ENCODE measurements around the gene MAP3K13.

DNA sequence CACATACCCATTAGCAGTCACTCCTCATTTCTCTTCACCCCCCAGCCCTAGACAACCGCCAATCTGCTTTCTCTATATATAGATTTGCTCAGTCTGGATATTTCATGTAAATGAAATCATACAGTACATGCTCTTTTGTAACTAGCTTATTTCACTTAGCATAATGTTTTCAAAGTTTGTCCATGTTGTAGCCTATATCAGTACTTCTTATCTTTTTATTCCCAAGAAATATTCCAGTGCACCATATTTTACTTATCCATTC is 3.1 kb downstream of the MAP3K13 start:
- TF ChIP-seq, protein P1, sequence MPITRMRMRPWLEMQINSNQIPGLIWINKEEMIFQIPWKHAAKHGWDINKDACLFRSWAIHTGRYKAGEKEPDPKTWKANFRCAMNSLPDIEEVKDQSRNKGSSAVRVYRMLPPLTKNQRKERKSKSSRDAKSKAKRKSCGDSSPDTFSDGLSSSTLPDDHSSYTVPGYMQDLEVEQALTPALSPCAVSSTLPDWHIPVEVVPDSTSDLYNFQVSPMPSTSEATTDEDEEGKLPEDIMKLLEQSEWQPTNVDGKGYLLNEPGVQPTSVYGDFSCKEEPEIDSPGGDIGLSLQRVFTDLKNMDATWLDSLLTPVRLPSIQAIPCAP (CRISPR knock-in tag; IDR thresholded peaks at IDR 0.05; ENCODE audit: low read depth), result no peak
- TF ChIP-seq TARDBP (CRISPR knock-in tag; IDR thresholded peaks at IDR 0.05) (no peak), ZNF24 (IDR thresholded peaks at IDR 0.05) (no peak), EZH2 (conservative IDR thresholded peaks at IDR 0.05; ENCODE audit: low read depth, low read length) (no peak), PAX8 (CRISPR knock-in tag; IDR thresholded peaks at IDR 0.05; ENCODE audit: borderline replicate concordance) (no peak), HNRNPK (IDR thresholded peaks at IDR 0.05; ENCODE audit: low read depth, low read length, poor library complexity, severe bottlenecking) (no peak), U2AF2 (IDR thresholded peaks at IDR 0.05; ENCODE audit: low read depth, low read length) (no peak), ARNT (IDR thresholded peaks at IDR 0.05) (no peak), ZNF350 (CRISPR knock-in tag; IDR thresholded peaks at IDR 0.05; ENCODE audit: borderline replicate concordance, low read depth) (no peak), ATF7 (IDR thresholded peaks at IDR 0.05) (no peak), ATF7 (CRISPR knock-in tag; IDR thresholded peaks at IDR 0.05) (no peak), ZNF547 (CRISPR knock-in tag; IDR thresholded peaks at IDR 0.05) (no peak), POLR2G (IDR thresholded peaks at IDR 0.05; ENCODE audit: low read depth, low read length) (no peak)
- TF ChIP-seq, protein P2, sequence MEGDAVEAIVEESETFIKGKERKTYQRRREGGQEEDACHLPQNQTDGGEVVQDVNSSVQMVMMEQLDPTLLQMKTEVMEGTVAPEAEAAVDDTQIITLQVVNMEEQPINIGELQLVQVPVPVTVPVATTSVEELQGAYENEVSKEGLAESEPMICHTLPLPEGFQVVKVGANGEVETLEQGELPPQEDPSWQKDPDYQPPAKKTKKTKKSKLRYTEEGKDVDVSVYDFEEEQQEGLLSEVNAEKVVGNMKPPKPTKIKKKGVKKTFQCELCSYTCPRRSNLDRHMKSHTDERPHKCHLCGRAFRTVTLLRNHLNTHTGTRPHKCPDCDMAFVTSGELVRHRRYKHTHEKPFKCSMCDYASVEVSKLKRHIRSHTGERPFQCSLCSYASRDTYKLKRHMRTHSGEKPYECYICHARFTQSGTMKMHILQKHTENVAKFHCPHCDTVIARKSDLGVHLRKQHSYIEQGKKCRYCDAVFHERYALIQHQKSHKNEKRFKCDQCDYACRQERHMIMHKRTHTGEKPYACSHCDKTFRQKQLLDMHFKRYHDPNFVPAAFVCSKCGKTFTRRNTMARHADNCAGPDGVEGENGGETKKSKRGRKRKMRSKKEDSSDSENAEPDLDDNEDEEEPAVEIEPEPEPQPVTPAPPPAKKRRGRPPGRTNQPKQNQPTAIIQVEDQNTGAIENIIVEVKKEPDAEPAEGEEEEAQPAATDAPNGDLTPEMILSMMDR (CRISPR knock-in tag; IDR thresholded peaks at IDR 0.05), result no peak
- TF ChIP-seq, protein P3, sequence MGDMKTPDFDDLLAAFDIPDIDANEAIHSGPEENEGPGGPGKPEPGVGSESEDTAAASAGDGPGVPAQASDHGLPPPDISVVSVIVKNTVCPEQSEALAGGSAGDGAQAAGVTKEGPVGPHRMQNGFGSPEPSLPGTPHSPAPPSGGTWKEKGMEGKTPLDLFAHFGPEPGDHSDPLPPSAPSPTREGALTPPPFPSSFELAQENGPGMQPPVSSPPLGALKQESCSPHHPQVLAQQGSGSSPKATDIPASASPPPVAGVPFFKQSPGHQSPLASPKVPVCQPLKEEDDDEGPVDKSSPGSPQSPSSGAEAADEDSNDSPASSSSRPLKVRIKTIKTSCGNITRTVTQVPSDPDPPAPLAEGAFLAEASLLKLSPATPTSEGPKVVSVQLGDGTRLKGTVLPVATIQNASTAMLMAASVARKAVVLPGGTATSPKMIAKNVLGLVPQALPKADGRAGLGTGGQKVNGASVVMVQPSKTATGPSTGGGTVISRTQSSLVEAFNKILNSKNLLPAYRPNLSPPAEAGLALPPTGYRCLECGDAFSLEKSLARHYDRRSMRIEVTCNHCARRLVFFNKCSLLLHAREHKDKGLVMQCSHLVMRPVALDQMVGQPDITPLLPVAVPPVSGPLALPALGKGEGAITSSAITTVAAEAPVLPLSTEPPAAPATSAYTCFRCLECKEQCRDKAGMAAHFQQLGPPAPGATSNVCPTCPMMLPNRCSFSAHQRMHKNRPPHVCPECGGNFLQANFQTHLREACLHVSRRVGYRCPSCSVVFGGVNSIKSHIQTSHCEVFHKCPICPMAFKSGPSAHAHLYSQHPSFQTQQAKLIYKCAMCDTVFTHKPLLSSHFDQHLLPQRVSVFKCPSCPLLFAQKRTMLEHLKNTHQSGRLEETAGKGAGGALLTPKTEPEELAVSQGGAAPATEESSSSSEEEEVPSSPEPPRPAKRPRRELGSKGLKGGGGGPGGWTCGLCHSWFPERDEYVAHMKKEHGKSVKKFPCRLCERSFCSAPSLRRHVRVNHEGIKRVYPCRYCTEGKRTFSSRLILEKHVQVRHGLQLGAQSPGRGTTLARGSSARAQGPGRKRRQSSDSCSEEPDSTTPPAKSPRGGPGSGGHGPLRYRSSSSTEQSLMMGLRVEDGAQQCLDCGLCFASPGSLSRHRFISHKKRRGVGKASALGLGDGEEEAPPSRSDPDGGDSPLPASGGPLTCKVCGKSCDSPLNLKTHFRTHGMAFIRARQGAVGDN (CRISPR knock-in tag; IDR thresholded peaks at IDR 0.05), result no peak

Data from HepG2 (cell line).